Measurements from ENCODE around the gene ESYT2.

The ESYT2 gene

GRCh38 chr7:158738841-158739240 lies 90.5 kb downstream of the ESYT2 start:
- DNase-seq, result no peak

- no peak for DNase-seq
Measured at GRCh38 chr7:158737064-158737695, 92.1 kb downstream of the ESYT2 start.

GRCh38 chr7:158735935-158736334 lies 93.4 kb downstream of the ESYT2 start:
- DNase-seq, result no peak

DNA sequence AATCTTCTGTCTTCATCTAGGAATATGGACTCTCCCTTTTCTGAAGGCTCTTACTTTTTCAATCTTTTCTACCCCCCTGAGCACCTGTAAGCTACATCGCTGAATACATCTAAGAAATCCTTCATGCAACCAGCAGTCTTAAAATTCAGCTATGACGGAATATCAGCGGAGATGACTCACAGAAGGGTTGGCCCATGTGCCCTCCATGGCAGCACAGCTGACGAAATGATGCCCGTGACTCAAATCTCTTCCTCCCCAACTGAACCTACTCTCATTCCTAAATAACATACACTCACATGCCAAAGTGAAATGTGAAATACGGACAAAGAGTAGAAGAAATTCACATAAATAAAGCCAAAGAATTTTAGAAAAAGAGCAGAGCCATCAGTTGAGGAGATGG lies 94.4 kb downstream of the ESYT2 start:
- no peak for DNase-seq

DNA sequence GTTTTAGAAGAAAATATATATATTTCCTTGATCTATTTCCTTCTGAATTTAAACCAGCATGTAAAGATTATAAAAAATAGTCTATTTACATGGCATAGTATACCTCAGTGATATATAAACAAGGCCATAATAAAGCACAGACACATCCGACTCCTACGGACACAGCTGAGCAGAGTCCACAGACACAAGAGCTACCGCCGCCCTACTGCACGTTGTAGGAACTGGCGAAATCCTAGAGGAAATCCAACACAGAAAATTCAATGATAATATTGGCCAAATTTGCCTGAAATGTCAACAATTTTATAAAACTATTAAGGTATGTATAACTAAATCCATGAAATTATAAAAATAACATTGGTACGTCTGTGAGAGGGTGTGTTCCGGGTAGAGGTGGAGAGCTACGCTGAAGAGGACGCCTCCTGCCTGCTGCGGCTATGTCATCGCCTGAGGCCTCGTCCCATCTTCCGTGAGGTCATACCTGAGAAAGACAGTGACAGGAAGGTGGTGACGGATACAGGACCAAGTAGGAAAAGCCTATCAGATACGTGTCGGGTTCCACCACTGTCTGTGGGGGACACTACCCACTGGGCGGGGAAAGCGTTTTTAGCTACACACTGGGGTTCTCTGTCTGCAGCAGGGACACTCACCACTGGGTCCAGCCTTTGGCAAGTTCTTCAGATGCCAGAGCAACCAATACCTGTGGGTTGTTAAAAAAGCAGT lies 95.4 kb downstream of the ESYT2 start:
- DNase-seq, result no peak

DNA sequence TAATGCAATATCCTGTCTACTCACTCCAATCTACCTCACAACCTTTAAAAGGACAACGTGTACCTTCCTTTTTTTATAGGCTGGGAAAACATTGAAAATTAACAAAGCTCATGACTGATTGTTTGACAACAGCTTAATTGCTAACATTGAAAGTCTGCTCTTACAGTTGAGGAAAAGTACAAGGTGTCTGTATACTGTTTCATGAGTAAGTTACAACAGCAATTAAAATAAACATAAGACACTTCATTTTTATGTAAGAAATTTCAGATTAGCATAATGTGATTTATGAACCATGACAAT lies 96.1 kb downstream of the ESYT2 start:
- DNase-seq, result no peak

DNA sequence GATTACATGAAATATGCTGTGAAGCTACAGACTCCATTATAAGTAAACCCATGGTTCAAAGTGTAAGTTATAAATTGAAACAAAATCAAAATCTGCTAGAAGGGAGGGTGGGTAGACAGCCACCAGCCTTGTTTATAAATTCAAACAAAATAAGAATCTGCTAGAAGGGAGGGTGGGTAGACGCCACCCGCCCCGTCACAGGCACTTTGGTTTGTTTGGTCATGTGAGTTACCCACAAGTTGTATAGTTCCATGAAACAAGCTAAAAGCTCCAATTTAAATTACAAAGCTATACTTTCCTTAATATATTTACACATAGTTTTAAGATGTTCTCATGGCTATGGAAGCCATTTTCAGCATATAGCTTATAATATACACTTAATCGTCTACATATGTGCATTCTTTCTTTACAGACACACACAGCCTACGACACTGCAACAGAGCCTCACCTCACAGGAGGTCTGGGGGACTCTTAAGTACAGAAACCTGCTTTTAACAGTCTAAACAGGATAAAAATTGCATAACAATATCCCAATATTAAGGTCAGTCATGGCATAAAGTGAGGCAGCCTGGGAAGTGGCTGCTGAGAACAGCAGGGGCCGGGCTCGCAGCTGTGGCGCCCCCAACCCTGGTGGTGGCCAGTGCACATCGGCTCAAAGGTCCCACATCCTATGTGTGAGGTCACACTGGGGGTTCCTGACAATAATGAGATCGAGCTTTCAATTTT lies 96.7 kb downstream of the ESYT2 start:
- no peak for DNase-seq

GRCh38 chr7:158731761-158732160 lies 97.5 kb downstream of the ESYT2 start:
- no peak for DNase-seq

- no peak for DNase-seq
Measured at GRCh38 chr7:158730383-158731346, 98.6 kb downstream of the ESYT2 start.

- DNase-seq, result no peak
Measured at GRCh38 chr7:158729646-158730382, 99.5 kb downstream of the ESYT2 start.

- DNase-seq, result no peak
Measured at GRCh38 chr7:158728911-158729645, 100.2 kb downstream of the ESYT2 start.

DNA sequence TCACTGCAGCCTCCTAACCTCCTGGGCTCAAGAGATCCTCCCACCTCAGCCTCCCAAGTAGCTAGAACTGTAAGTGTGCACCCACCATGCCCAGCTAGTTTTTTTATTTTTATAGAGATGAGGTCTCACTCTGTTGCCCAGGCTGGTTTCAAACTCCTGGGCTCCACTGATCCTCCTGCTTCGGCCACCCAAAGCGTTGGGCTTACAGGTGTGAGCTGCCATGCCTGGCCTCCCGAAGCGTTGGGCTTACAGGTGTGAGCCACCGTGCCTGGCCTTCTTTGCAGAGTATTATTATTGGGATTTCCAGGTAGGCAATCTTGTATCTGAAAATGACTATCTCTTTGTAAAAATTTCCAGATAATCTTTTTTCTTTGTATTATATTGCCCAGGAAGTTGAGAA lies 101.6 kb downstream of the ESYT2 start:
- DNase-seq, result no peak

GRCh38 chr7:158726277-158726807 lies 103.0 kb downstream of the ESYT2 start:
- DNase-seq, result no peak

- no peak for DNase-seq
Measured at GRCh38 chr7:158725506-158725800, 103.9 kb downstream of the ESYT2 start.

DNA sequence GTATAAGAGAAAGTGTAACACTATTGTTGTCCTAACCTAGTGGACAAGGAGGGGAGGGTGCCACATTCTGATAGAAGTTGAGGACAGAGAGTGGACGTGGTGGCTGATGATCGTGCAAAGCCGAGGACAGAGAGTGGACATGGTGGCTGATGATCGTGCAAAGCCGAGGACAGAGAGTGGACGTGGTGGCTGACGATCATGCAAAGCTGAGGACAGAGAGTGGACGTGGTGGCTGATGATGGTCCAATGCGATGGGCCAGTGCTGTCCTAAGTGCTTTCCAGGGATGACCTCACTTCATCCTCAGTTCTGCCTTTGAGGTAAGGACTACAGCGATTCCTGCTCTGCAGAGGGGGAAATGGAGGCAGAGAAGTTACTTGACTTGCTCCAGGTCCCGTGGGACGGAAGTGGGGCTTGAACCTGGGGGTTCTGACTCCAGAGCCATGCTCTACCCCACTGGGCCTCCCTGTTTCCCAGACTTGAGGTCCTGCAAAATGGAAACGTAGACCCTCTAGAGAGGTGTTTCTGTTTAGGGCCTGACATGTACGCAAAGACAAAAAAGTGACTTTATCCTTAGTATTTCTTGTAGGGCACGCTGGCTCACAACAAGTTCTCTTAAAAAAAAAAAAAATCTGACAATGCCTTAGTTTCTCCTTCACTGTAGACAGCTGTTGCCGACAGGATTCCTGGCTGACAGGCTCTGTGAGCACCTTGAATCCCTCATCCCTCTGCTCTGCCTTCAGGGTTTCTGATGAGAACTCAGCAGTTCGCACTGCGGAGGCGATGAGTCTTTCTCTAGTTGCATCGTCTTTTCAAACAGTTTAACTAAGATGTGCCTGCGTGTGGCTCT lies 104.4 kb downstream of the ESYT2 start:
- no peak for DNase-seq

GRCh38 chr7:158723714-158724385 lies 105.5 kb downstream of the ESYT2 start:
- DNase-seq, result no peak

DNA sequence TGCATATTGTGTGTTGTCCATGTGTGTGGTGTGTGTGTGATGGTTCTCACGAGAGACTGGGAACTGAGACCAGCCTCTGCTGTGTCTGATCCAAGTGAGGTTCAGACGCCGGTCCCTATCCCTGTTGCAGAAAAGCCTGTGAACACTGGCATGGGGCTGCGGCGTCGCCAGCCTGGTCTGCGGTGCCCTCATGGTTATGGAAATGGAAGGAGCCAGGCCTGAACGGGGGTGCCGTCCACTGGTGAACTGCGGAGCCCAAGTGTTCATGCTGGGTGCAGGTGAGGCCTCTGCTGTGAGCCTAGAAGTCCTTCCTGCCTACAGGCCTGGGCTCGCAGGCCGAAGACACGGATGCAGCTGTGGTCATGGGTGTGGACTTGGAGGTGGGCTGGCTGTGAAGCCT lies 106.0 kb downstream of the ESYT2 start:
- no peak for DNase-seq

DNA sequence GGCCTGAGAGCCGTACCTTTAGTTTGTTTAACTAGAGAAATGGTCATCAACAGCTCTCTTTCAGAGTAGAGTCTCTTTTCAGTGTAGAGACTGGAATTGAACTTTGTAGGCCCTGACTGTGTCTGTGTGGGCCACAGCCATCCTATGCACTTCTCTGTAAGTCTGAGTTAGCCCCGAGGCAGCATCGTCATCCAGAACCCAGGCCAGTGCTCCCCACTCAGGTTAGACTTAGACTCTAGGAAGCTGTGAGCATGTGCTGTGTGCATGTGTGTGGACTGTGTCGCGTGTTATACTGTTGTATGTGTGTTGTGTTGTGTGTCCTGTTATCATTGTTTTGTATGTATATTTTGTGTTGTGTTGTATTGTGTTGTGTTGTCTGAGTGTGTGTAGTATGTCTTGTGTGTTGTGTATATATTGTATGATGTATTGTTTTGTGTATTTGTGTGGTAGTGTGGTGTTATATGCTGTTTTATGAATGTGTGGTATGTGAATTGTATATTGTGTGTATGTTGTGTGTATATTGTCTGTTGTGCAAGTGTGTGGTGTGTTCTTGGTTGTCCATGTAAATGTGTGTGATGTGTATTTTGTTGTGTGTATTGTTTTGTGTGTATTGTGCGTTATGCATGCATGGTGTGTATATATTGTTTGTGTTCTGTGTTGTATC lies 106.6 kb downstream of the ESYT2 start:
- DNase-seq, result no peak

DNA sequence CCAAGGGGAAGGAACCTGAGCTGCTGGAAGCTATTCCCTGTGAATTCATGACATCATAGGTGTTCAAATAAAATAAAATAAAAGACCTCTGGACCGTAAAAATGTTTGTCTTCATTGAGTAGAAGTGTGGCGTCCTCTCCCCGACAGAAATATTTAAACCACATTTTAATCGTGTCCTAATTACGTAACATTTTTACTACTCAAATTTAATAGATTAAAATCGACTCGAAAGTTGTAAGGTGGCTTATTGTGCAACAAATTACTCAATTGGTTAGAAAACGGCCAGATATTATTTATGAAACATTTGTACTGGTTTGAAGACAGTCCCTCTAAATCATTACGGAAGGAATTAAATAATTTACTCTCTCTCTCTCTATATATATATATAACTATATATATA lies 109.2 kb downstream of the ESYT2 start:
- no peak for DNase-seq
